Neuronal stem cell (in vitro differentiated cells): ENCODE measurements around the gene RBBP8NL.

Source experiments
- DNase-seq: peaks from one replicate; pipeline ENCODE4 v3.0.0-alpha.2; 2013; ENCODE audit warnings: low spot score
- H2AFZ ChIP-seq: one replicate; pipeline ENCODE4 v1.6.1; 2013; ENCODE audit warnings: mild to moderate bottlenecking, low read length, inconsistent platforms
- H2AK5ac ChIP-seq: 2 replicates; pipeline ENCODE4 v1.6.1; 2013; ENCODE audit warnings: low read depth, mild to moderate bottlenecking, inconsistent platforms, low read length, moderate library complexity, mixed read lengths
- H2BK120ac ChIP-seq: 2 replicates; pipeline ENCODE4 v1.6.1; 2013; ENCODE audit warnings: low read depth, mild to moderate bottlenecking, inconsistent platforms, low read length, moderate library complexity, mixed read lengths
- H2BK12ac ChIP-seq: one replicate; pipeline ENCODE4 v1.6.1; 2013; ENCODE audit warnings: low read length, inconsistent platforms
- H2BK15ac ChIP-seq: 2 replicates; pipeline ENCODE4 v1.6.1; 2013; ENCODE audit warnings: mild to moderate bottlenecking, low read length, inconsistent platforms, mixed read lengths
- H2BK5ac ChIP-seq: one replicate; pipeline ENCODE4 v1.6.1; 2013; ENCODE audit warnings: inconsistent platforms, mild to moderate bottlenecking, low read length, moderate library complexity
- H3K14ac ChIP-seq: one replicate; pipeline ENCODE4 v1.6.1; 2013; ENCODE audit warnings: low read length, inconsistent platforms
- H3K18ac ChIP-seq: 2 replicates; pipeline ENCODE4 v1.6.1; 2013; ENCODE audit warnings: low read length, inconsistent platforms
- H3K23ac ChIP-seq: 2 replicates; pipeline ENCODE4 v1.6.1; 2013; ENCODE audit warnings: low read depth, mild to moderate bottlenecking, mixed read lengths, low read length, inconsistent platforms; ENCODE audit not compliant: poor library complexity
- H3K27ac ChIP-seq: replicated peaks from 3 replicates; pipeline ENCODE4 v1.5.1; 2013; ENCODE audit warnings: low read length, inconsistent platforms
- H3K27me3 ChIP-seq, 3 experiments: 2 replicates each; pipeline ENCODE4 v1.6.1; 2013; ENCODE audit warnings: low read length in 3 of 3, mild to moderate bottlenecking in 2 of 3, inconsistent platforms in 1 of 3, low read depth in 1 of 3, mixed read lengths in 1 of 3, moderate library complexity in 1 of 3; ENCODE audit not compliant: control insufficient read depth in 3 of 3, insufficient read depth in 3 of 3
- H3K36me3 ChIP-seq, 2 donors: replicated peaks in 1 of 2; 2 replicates each; pipeline ENCODE4 v1.6.1; 2013; ENCODE audit warnings: low read length in 2 of 2; ENCODE audit not compliant: control insufficient read depth in 2 of 2, insufficient read depth in 2 of 2
- H3K4ac ChIP-seq: 2 replicates; pipeline ENCODE4 v1.6.1; 2013; ENCODE audit warnings: inconsistent platforms, mild to moderate bottlenecking, low read length, moderate library complexity
- H3K4me1 ChIP-seq, 2 donors: 1 replicate in 1 of 2; 2 replicates in 1 of 2; pipeline ENCODE4 v1.6.1; 2013; ENCODE audit warnings: low read length in 2 of 2, low read depth in 1 of 2; ENCODE audit not compliant: control insufficient read depth in 2 of 2, insufficient read depth in 1 of 2
- H3K4me2 ChIP-seq: one replicate; pipeline ENCODE4 v1.6.1; 2013; ENCODE audit warnings: mild to moderate bottlenecking, low read length, inconsistent platforms; ENCODE audit not compliant: insufficient read depth, poor library complexity, severe bottlenecking
- H3K4me3 ChIP-seq, 2 donors: 2 replicates each; pipeline ENCODE4 v1.5.1; 2013; ENCODE audit warnings: low read length in 2 of 2, mild to moderate bottlenecking in 2 of 2, inconsistent platforms in 1 of 2, moderate library complexity in 1 of 2
- H3K79me1 ChIP-seq: one replicate; pipeline ENCODE4 v1.6.1; 2013; ENCODE audit warnings: low read depth, mild to moderate bottlenecking, inconsistent platforms, low read length, moderate library complexity
- H3K9ac ChIP-seq: one replicate; pipeline ENCODE4 v1.6.1; 2013; ENCODE audit warnings: mild to moderate bottlenecking, low read depth, low read length, inconsistent platforms; ENCODE audit not compliant: poor library complexity
- H3K9me3 ChIP-seq, 2 donors: replicated peaks in 1 of 2; 2 replicates each; pipeline versions ENCODE3 to v1.6.1; 2013; ENCODE audit warnings: low read length in 2 of 2, mild to moderate bottlenecking in 2 of 2, inconsistent platforms in 1 of 2, low read depth in 1 of 2, mixed read lengths in 1 of 2, moderate library complexity in 1 of 2; ENCODE audit not compliant: control insufficient read depth in 2 of 2, insufficient read depth in 1 of 2
- H4K8ac ChIP-seq: one replicate; pipeline ENCODE4 v1.6.1; 2013; ENCODE audit warnings: low read depth, mild to moderate bottlenecking, inconsistent platforms, low read length, moderate library complexity
- H4K91ac ChIP-seq: one replicate; pipeline ENCODE4 v1.6.1; 2013; ENCODE audit warnings: low read length, low read depth, mild to moderate bottlenecking, inconsistent platforms; ENCODE audit not compliant: poor library complexity
- WGBS, 2 donors: extraction: QIAGEN DNeasy Blood & Tissue Kit; methylation state at CpG; one replicate each; pipeline ENCODE4 v1.1.7; 2013; ENCODE audit warnings: missing lambda C conversion rate in 2 of 2, mixed read lengths in 1 of 2; ENCODE audit not compliant: insufficient read length in 2 of 2, insufficient replicate concordance in 1 of 2; ENCODE audit errors: extremely low coverage in 2 of 2; 5-methylcytosine and 5-hydroxymethylcytosine counted together

Gene RBBP8NL

GRCh38 chr20:62382306-62383198, 44.8 kb downstream of the RBBP8NL start:
- H3K23ac ChIP-seq = no peak overlapping the region
- no peak overlapping the region for H3K14ac ChIP-seq
- no peak overlapping the region for H2AFZ ChIP-seq
- H3K4me1 ChIP-seq = peaks cover 3 to 4% of the 10 kb centered on the region in 2 donors
- peaks cover 16% of the 10 kb centered on the region for H3K79me1 ChIP-seq
- no peaks in the 10 kb centered on the region for H3K9me3 ChIP-seq
- H4K91ac ChIP-seq = no peak overlapping the region
- no CpG with 5 or more reads among the region's 18 CpGs for WGBS, 2 donors
- H3K36me3 ChIP-seq = peaks cover 9 to 27% of the 10 kb centered on the region in 2 donors
- DNase-seq = peak; percentile 66
- H3K4me2 ChIP-seq = no peak overlapping the region
- no peak overlapping the region for H2AK5ac ChIP-seq
- H4K8ac ChIP-seq = no peak overlapping the region
- no peak overlapping the region for H2BK12ac ChIP-seq
- H3K27me3 ChIP-seq = no peaks in the 10 kb centered on the region
- H2BK5ac ChIP-seq = no peak overlapping the region
- no peak overlapping the region for H3K4me3 ChIP-seq
- H2BK120ac ChIP-seq = no peak overlapping the region
- H3K4ac ChIP-seq = no peak overlapping the region
- no peak overlapping the region for H3K27ac ChIP-seq
- no peak overlapping the region for H3K18ac ChIP-seq
- H2BK15ac ChIP-seq = no peak overlapping the region
- H3K9ac ChIP-seq = no peak overlapping the region

- Histone ChIP-seq H2AFZ (no peak overlapping the region), H3K36me3 (peaks cover 12 to 23% of the 10 kb centered on the region in 2 donors), H3K4me2 (no peak overlapping the region), H3K27me3 (no peaks in the 10 kb centered on the region), H2BK12ac (no peak overlapping the region), H2BK5ac (no peak overlapping the region), H2BK15ac (no peak overlapping the region), H2BK120ac (no peak overlapping the region), H4K91ac (no peak overlapping the region), H3K23ac (no peak overlapping the region), H4K8ac (no peak overlapping the region), H2AK5ac (no peak overlapping the region), H3K14ac (no peak overlapping the region), H3K9ac (peak overlapping the region; percentile 64), H3K4ac (no peak overlapping the region), H3K4me1 (peaks cover 5% of the 10 kb centered on the region in 2 donors), H3K79me1 (peaks cover 11% of the 10 kb centered on the region), H3K18ac (no peak overlapping the region), H3K27ac (no peak overlapping the region), H3K4me3 (no peak overlapping the region), H3K9me3 (no peaks in the 10 kb centered on the region)
- WGBS, 2 donors = no CpG with 5 or more reads among the region's 6 CpGs
- no peak for DNase-seq
Measured at GRCh38 chr20:62381842-62382241, 45.5 kb downstream of the RBBP8NL start.

GRCh38 chr20:62381202-62381797, 46.0 kb downstream of the RBBP8NL start:
- H2BK5ac ChIP-seq = no peak overlapping the region
- H3K14ac ChIP-seq = no peak overlapping the region
- H3K9ac ChIP-seq = no peak overlapping the region
- no peak for DNase-seq
- no peak overlapping the region for H3K18ac ChIP-seq
- H3K27me3 ChIP-seq = no peaks in the 10 kb centered on the region
- H3K4me2 ChIP-seq = no peak overlapping the region
- H2BK15ac ChIP-seq = no peak overlapping the region
- H3K4me3 ChIP-seq = no peak overlapping the region
- H4K91ac ChIP-seq = no peak overlapping the region
- WGBS, 2 donors = no CpG with 5 or more reads among the region's 16 CpGs
- peaks cover 8 to 10% of the 10 kb centered on the region in 2 donors for H3K4me1 ChIP-seq
- H3K79me1 ChIP-seq = peaks cover 7% of the 10 kb centered on the region
- H3K27ac ChIP-seq = no peak overlapping the region
- no peaks in the 10 kb centered on the region for H3K9me3 ChIP-seq
- H3K4ac ChIP-seq = no peak overlapping the region
- no peak overlapping the region for H3K23ac ChIP-seq
- H2AK5ac ChIP-seq = no peak overlapping the region
- no peak overlapping the region for H4K8ac ChIP-seq
- no peak overlapping the region for H2BK12ac ChIP-seq
- H2BK120ac ChIP-seq = no peak overlapping the region
- peaks cover 12 to 23% of the 10 kb centered on the region in 2 donors for H3K36me3 ChIP-seq
- no peak overlapping the region for H2AFZ ChIP-seq

DNA sequence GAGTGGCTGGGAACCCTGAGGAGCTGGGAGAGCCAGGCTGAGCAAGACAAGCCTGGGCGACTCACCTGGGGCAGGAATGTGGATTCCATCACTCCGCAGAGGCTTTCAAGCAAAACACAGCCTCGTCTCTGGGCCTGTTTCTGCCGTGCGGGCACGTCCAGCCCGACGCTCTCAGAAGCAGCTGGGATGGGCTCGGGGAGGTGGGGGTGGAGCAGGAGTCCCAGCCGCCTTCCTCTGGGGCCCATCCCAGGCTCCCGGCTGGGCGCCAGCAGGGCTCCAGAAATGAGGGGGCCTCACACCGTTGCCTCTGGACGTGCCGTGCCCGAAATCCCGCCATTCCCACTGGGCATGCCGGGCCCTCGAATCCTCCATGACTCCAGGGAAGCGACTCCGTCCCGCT, 49.1 kb downstream of the RBBP8NL start:
- Histone ChIP-seq H3K23ac (no peak overlapping the region), H3K4ac (no peak overlapping the region), H2AK5ac (peak overlapping the region; percentile 95), H3K9me3 (peaks cover 3 to 9% of the 10 kb centered on the region in 2 donors), H4K91ac (no peak overlapping the region), H3K36me3 (peaks cover 12 to 16% of the 10 kb centered on the region in 2 donors), H2BK12ac (peak overlapping the region; percentile 85), H3K4me1 (peaks cover 7 to 17% of the 10 kb centered on the region in 2 donors), H3K27ac (no peak overlapping the region), H3K4me2 (no peak overlapping the region), H3K9ac (no peak overlapping the region), H2BK15ac (peak overlapping the region; percentile 77), H4K8ac (no peak overlapping the region), H3K79me1 (no peaks in the 10 kb centered on the region), H3K14ac (no peak overlapping the region), H3K18ac (peak overlapping the region; percentile 36), H2BK5ac (peak overlapping the region; percentile 88), H2AFZ (no peak overlapping the region), H3K4me3 (no peak overlapping the region), H3K27me3 (no peaks in the 10 kb centered on the region), H2BK120ac (peak overlapping the region; percentile 82)
- no CpG with 5 or more reads among the region's 22 CpGs for WGBS, 2 donors
- DNase-seq = no peak
